ENCODE measurements around the gene ZNF263.

- TF ChIP-seq CTCF (IDR thresholded peaks at IDR 0.05) (no peak), POLR2A (IDR thresholded peaks at IDR 0.05) (no peak)
Observed at GRCh38 chr16:3243882-3244281, 39.4 kb upstream of the ZNF263 start.

Data from thyroid gland (tissue), 4 donors.